ENCODE data around the gene CSRNP3.

The CSRNP3 gene

GRCh38 chr2:165697748-165698443 lies 228.4 kb downstream of the CSRNP3 start:
- no peak for DNase-seq

DNA sequence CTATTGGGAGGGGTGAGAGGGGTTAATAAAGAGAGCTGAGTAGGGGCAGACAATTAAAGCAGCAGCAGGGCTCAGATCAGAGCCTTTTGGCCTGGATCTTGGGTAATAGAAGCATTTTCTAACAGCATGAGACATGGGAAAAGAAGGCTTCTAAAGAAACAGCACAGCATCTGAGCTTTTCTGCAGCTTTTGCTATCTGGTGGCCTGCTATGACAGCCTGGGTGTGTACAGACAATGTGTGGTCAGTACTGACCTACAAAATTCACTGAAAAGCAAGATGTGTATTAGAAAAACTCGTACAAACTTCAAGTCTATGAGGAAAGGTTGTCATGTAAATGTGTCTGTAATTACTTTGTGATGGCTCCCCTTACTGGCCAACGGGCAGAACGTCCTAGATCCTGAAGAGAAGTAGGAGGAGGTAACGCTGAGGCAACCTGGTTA lies 229.0 kb downstream of the CSRNP3 start:
- peak; percentile 64 for DNase-seq

DNA sequence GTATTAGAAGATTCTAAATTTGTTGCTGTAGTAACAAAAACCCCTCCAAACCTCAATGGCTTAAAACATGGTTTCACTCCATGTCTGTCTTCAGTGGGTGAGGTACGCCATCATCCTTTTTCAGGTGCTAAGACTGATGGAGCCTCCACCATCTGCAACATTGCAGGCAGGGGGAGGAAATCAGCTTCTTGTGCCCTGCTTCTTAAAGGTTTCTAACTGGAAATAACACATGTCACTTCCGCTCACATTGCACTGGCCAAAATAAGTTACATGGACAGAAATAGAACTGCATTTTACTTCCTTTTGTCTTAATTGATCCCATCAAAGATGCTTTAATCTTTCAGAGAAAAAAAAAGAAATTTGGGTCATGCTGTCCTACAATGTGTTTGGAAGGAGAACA lies 230.4 kb downstream of the CSRNP3 start:
- DNase-seq, result no peak

GRCh38 chr2:165700531-165700930 lies 231.0 kb downstream of the CSRNP3 start:
- DNase-seq, result no peak

GRCh38 chr2:165701147-165701546 lies 231.6 kb downstream of the CSRNP3 start:
- no peak for DNase-seq

- no peak for DNase-seq
Measured at GRCh38 chr2:165706960-165707487, 237.5 kb downstream of the CSRNP3 start.

- DNase-seq, result no peak
Measured at GRCh38 chr2:165716091-165716490, 246.6 kb downstream of the CSRNP3 start.

DNA sequence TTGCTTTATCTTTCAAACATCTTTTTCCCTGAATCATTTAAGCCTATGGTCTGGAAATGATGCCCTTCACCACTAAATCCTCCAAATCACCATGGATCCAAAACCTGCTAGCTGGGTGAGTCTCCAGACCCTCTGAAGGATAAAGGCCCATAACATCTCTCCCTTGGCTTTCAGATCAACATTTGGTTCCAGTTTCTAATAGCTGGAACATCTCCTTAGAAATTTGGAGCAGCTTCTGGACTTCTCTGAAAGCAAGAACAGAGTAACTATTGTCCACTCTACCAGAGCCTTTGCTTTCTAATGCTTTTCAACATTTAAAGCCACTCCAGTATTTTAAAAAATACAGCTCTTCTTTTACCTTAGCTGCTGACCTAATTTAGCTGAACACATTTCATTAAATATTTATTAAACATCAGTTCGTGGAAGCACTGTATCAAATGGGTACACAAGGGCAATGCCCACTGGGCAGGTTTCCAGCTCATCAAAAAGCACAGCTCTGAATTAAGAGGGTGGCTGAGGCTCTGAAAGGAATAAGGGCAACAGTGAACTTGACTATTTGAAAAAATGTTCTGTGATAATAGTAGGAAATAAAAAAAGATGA lies 249.2 kb downstream of the CSRNP3 start:
- DNase-seq, result no peak

DNA sequence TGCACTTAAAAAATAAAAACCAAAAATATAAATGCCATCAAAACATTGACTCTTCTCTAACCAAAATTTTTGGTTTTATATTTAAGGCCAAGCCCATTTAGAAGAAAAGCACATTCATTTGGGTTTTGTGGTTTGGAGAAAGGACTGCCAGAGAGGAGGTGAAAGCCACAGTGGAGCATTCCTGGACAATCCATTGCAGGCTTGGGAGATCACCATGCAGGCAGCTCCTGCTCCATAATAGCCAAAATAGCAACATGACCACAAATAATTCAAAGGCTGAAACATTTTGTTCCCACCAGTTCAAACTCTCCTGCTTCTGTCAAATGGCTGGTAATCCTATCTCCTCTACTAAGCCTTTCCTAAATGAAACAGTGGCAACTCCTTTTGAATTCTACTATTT lies 251.0 kb downstream of the CSRNP3 start:
- no peak for DNase-seq

DNA sequence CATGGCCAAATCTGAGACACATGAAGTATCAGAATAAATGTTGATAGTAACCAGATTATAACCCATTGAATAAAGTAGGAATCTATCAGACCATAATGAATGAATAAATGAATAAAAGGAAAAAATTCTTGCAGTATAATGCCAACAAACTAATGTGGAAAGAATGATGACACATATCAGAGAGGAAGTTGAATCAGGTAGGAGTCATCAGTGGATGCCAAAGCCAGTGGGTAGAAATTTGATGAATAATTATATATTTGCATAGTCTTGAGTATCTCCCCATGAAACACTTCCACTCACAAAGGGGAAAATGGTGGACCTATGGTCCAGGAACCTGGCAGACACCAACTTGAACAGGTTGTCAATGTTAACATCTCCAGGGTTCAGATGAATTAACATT lies 255.9 kb downstream of the CSRNP3 start:
- DNase-seq, result no peak
